Stimulated activated CD8-positive, alpha-beta memory T cell treated with anti-CD3 and anti-CD28 coated beads, Interleukin-15, amount 100 ng/mL, for 48 hours (primary cell): ENCODE measurements around the gene SMARCD3.

ENCODE experiments used
- DNase-seq, 2 donors: peaks; one replicate each; pipeline ENCODE4 v3.0.0-alpha.2; 2020; ENCODE audit warnings: low read depth in 2 of 2

SMARCD3 gene

DNA sequence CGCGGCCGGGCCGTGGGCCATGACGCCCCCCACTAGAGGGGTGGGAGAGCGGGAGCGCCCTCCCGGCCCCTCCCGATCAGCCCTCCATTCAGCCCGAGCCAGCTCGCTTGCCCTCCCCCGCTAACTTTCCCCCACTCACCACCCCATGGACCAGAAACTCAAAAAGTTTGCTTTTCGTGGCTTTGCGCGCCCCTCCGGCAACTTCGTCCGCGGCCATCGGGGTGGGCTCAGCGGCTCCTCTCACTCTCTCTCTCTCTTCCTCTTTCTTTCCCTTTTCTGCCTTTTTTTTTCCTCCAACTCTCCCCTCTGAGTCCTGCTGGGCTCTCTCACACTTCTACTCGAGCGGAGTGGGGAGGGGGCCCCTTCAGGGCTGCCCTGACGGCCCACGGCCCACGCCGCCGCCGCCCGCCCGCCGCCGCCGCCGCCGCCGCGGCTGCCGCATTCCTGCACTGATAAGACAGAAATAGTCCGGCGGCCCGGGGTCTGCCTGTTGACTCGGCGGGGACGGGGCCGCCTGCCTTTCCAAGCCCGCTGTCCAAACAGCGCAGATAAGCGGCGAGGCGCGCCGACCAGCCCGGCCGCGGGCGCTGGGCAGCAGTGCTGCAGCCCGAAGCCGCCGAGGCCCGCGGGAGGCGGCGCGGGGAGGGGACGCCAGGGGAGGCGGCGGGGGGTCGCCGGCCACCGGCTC lies at the start of gene SMARCD3:
TSS of gene SMARCD3 (minus strand) at position 349 of the 688 bp plus-strand sequence. CDS start at position 217, 132 bp downstream.
- DNase-seq: no peak

GRCh38 chr7:151296202-151296992 lies 47.9 kb upstream of the SMARCD3 start:
- no peak for DNase-seq

GRCh38 chr7:151292850-151293249 lies 44.4 kb upstream of the SMARCD3 start:
- no peak for DNase-seq

GRCh38 chr7:151291206-151291605 lies 42.7 kb upstream of the SMARCD3 start:
- no peak for DNase-seq

DNA sequence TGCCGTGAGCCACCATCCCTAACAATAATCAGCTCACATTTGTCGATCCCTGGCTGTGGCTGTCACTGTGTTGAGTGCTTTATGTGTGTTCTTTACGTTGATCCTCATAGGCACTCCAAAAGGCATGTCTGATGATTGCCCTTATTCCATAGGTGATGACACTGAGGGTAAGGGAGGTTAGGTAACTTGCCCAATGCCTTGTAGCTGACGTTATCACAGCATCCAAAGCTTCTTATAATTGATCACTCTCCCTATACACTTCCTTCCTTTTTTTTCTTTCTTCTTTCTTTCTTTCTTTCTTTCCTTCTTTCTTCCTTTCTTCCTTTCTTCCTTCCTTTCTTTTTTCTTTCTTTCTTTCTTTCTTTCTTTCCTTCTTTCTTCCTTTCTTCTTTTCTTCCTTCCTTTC lies 41.9 kb upstream of the SMARCD3 start:
- DNase-seq: no peak

GRCh38 chr7:151289891-151290290 lies 41.4 kb upstream of the SMARCD3 start:
- no peak for DNase-seq

DNA sequence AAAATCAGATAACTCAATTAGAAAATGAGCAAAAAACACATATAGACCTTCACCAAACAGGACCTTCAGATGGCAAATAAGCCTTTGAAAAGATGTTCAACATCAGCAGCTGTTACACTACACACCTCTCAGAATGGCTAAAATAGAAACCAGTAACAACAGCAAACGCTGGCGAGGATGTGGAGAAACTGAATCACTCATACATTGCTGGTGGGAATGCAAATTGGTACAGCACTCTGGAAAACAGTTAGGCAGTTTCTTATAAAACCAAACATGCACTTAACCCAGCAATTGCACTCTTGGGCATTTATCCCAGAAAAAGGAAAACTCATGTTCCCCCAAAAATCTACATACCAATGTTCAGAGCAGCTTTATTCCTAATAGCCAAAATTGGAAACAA lies 37.7 kb upstream of the SMARCD3 start:
- DNase-seq: no peak

DNA sequence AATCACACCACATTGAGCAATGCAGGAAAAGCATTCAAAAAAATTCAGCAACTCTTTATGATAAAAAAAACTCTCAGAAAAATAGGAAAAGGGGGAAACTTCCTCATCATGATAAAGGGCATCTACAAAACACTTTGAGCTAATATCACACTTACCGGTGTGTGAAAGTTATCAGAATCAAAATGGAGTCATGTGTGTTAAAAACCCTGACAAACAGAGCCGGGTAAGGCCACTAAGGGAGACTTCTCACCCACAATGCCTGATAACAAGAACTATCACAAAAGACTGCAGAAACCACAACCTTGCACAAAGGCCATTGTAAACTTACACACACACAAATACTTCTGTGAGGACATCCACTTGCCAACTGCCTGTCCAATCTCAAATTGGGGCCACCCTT lies 34.8 kb upstream of the SMARCD3 start:
- no peak for DNase-seq

DNA sequence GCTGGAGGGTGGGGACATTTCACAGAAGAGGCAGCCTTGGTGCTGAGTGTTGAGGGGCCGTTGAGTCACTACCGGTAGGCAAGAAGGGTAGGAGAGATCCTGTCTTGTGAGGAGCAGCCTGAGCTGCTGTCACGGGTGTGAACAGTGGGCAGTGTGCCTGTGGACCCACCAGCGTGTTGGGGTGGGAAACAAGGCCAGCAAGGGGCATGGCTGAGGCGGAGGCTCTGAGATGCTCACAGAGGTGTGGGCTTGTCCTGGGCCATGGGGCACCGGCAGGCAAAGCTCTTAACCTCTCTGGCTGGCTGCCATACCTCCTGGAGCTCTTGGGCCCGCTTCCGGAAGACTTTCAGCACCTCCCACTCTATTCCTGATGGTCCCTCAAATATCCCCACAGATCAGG lies 33.6 kb upstream of the SMARCD3 start:
- no peak for DNase-seq

GRCh38 chr7:151281686-151282085 lies 33.2 kb upstream of the SMARCD3 start:
- DNase-seq: no peak

- no peak for DNase-seq
Measured at GRCh38 chr7:151280388-151281019, 32.0 kb upstream of the SMARCD3 start.

DNA sequence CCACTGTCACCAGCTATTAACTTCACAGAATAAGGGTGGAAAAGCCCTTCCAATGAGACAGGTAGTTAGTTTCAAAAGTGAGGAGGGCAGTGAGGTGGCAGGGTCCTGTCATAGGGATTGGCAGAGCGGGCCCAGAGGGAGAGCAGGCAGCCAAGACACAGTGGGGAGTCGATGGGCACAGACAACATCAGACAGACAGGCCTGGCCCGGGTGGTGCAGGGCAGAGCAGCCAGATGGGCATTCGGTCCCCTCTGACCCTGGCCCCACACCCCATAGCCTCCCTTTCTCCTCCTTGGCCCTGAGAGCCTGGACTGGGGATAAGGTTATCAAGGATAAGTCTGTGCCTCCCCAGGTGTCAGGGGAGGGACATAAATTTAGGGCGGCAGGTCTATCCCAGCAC lies 31.4 kb upstream of the SMARCD3 start:
- DNase-seq: no peak

DNA sequence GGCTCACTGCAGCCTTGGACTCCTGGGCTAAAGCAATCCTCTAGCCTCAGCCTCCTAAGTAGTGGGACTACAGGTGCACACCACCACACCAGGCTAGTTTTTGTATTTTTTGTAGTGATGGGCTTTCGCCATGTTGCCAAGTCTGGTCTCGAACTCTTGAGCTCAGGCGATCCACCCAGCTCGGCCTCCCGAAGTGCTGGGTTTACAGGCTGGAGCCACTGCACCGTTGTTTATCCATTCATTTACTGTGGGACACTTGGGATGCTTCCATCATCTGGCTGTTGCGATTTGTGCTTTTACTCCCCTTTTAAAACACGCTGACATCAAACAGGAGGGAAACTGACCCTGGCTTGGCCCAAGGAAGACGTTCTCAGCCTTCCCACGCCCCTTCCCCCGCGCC lies 30.5 kb upstream of the SMARCD3 start:
- DNase-seq: no peak

DNA sequence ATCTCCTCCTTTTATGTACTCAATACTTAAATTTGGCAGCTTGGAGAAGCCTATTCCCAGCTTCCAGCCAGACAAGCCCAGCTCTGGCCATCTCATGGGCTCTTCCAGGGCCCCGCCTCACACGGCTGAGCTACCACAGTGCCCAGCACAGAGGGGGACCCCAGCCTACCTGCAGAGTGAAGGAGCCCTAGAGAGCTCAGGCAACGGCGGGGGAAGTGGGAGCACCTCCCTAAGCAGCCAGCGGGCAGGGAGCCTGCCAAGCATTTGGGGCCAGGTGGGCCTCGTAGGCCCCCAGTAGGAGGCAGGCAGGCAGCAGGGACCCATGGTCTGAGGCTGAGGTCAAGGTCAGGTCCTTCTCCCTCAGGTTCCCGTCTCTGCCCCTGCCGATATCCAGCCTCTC lies 29.1 kb upstream of the SMARCD3 start:
- DNase-seq: no peak

DNA sequence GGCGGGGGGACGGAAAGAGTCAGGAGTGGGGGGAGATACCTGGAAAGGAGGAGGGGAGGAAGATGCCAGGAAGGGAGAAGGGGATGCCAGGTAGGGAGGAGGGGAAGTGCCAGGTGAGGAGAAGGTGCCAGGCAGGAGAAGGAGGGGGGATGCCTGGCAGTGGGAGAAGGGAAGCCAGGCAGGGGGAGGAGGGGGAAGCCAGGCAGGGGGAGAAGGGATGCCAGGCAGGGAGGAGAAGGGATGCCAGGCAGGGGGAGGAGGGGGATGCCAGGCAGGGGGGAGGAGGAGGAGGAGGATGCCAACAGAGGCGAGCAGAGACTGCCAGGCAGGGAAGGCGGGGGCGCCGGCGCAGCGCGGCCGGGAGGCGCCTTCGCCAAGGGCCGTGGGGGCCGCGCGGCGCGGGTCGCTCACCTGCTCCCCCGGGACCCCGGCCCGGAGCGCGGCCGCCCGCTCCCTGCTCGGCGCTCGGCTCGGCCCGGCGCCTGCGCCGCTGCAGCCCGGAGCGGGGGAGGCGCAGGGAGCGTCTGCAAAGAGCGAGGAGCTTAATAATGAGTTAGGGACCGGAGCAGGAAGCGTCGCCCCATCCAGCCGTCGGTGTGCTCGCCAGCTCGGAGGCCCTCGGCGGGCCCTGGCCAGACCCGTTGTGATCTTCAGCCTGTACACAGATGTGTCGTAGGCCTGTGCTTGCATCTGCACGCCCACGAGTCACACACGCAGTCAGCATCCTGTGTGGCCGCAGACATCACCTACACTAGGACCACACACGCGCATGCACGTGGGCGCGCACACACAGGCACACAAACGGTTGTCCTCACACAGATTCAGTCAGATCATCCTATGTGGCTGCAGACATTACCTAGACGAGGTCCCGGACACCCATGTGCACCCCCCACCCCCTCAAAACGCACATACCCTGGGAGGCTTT lies 28.4 kb upstream of the SMARCD3 start:
- DNase-seq: peak; percentile 36

- DNase-seq: no peak
Measured at GRCh38 chr7:151275813-151276577, 27.5 kb upstream of the SMARCD3 start.

DNA sequence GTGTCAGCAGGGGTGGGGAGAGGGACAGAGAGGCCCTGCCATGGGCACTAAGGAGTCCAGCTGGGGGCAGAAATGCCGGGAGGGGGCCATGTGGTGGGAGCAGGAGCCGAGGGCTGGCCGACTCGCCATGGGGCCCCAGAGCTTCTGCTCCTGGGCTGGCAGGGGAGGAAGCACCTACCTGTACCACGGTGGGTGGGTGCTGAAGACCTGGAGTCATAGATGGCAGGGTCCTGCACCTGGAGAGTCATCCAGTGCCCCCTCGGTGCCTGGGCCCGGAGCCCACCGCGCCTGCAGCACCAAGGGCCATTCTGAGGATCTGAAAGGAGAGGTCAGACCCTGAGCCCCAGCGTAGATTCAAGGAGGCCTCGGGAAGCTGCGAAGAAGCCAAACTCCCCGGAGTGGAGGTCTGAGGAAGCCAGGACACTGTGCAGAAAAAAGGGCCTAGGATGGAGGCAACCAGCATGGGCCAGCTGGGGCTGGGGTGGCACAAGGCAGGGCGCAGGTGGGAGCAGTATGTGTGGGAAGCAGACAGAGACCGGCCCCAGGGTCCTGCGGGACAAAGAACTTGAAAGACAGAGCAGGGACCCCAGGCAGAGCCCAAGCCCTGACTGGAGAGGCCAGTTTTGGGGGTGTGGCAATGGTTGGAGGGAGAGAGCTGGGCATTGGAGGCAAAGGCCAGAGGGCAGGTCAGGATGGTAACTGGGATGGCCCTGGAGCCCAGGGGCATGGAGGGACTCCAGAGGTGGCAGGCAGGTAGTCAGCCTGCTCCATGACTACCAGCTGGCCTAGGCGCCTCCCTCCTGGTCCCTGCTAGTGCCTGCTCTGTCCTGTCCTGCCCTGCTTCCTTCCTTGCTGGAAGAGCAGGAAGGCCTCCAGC lies 26.7 kb upstream of the SMARCD3 start:
- DNase-seq: no peak

- no peak for DNase-seq
Measured at GRCh38 chr7:151274396-151274795, 25.9 kb upstream of the SMARCD3 start.

DNA sequence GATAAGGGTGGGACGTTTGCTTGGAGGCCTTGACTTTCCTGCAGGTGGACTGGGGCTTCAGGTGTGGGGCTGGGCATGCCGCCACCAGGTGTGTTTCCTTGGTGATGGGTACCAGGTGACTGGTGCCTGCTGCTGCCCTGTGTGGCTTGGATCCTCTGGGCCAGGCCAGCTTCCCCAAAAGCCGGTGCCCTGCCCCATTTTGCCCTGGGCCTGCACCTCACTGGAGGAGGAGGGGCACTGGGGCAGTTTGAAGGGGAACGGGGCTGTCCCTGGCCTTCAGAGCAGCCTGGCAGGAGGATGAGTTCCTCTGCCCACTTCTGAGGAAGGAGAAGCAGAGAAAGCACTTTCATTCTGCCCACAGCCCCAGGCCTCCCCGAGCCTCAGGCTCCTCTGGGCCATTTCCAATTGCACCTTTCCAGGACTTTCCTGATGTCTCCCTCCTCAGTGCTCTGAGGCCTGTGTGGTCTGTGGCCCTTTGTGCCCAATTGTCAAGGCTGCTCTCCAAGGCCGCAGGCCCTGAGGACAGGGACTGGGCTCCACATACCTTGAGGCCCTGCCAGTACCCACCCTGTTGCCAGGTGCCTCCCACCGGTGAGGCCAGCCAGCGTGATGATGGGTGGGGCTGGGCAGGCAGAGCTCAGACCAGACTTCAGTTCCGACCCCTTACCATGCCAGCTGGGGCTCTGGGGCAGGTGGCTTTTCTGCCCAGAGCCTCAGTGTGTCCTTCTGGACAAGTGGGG lies 25.3 kb upstream of the SMARCD3 start:
- DNase-seq: no peak
